Activated naive CD8-positive, alpha-beta T cell treated with anti-CD3 and anti-CD28 coated beads, Interleukin-2, amount 50 U/mL, for 24 hours (primary cell): ENCODE data around the gene URAD.

Experiments used
- ATAC-seq: fragments of 150-1000 bp; cut with Tn5 transposase; one replicate; pipeline ENCODE4 v1.10.0; 2021
- DNase-seq: peaks from one replicate; pipeline ENCODE4 v3.0.0; 2021
- H3K27ac Mint-ChIP-seq: one replicate; pipeline ENCODE4 v1.8.0; 2021; ENCODE audit warnings: mild to moderate bottlenecking, mixed read lengths
- H3K27me3 Mint-ChIP-seq: one replicate; pipeline ENCODE4 v1.8.0; 2021; ENCODE audit warnings: mixed read lengths
- H3K36me3 Mint-ChIP-seq: one replicate; pipeline ENCODE4 v1.8.0; 2021; ENCODE audit warnings: low read depth, mixed read lengths
- H3K4me1 Mint-ChIP-seq: one replicate; pipeline ENCODE4 v1.8.0; 2021; ENCODE audit warnings: mixed read lengths
- H3K4me3 Mint-ChIP-seq: one replicate; pipeline ENCODE4 v1.8.0; 2021; ENCODE audit warnings: mild to moderate bottlenecking, moderate library complexity, mixed read lengths
- H3K9me3 Mint-ChIP-seq: one replicate; pipeline ENCODE4 v1.8.0; 2021; ENCODE audit warnings: mixed read lengths

URAD gene

GRCh38 chr13:27961227-27962085 is 27.0 kb downstream of the URAD start:
- no peak overlapping the region for H3K27ac Mint-ChIP-seq
- peaks cover 7% of the 10 kb centered on the region for H3K4me1 Mint-ChIP-seq
- DNase-seq = no peak
- H3K36me3 Mint-ChIP-seq = no peaks in the 10 kb centered on the region
- ATAC-seq = no peak
- H3K27me3 Mint-ChIP-seq = peaks cover 82% of the 10 kb centered on the region
- H3K4me3 Mint-ChIP-seq = no peak overlapping the region
- no peaks in the 10 kb centered on the region for H3K9me3 Mint-ChIP-seq

GRCh38 chr13:27960362-27961226 is 27.9 kb downstream of the URAD start:
- peak overlapping the region; percentile 21 for H3K4me3 Mint-ChIP-seq
- DNase-seq (peak; percentile 58), ATAC-seq (peak; percentile 62)
- no peak overlapping the region for H3K27ac Mint-ChIP-seq
- no peaks in the 10 kb centered on the region for H3K36me3 Mint-ChIP-seq
- peaks cover 82% of the 10 kb centered on the region for H3K27me3 Mint-ChIP-seq
- H3K4me1 Mint-ChIP-seq = peaks cover 7% of the 10 kb centered on the region
- no peaks in the 10 kb centered on the region for H3K9me3 Mint-ChIP-seq

GRCh38 chr13:27959976-27960361 is 28.5 kb downstream of the URAD start:
- Mint-ChIP-seq H3K4me3 (peak overlapping the region; percentile 21), H3K27me3 (peaks cover 82% of the 10 kb centered on the region), H3K27ac (no peak overlapping the region)

GRCh38 chr13:27956576-27957300 is 31.8 kb downstream of the URAD start:
- Mint-ChIP-seq H3K9me3 (no peaks in the 10 kb centered on the region), H3K27me3 (peaks cover 78% of the 10 kb centered on the region), H3K36me3 (no peaks in the 10 kb centered on the region), H3K4me3 (no peak overlapping the region), H3K27ac (no peak overlapping the region), H3K4me1 (peaks cover 23% of the 10 kb centered on the region)
- no peak for ATAC-seq
- DNase-seq = no peak

More at GRCh38 chr13:27959976-27960361, 28.5 kb downstream of the URAD start:
- peaks cover 8% of the 10 kb centered on the region for H3K4me1 Mint-ChIP-seq
- no peaks in the 10 kb centered on the region for H3K36me3 Mint-ChIP-seq
- DNase-seq (no peak), ATAC-seq (no peak)
- no peaks in the 10 kb centered on the region for H3K9me3 Mint-ChIP-seq

- Mint-ChIP-seq H3K4me1 (peaks cover 18% of the 10 kb centered on the region), H3K9me3 (peaks cover under 1% of the 10 kb centered on the region), H3K27me3 (peaks cover 73% of the 10 kb centered on the region), H3K36me3 (no peaks in the 10 kb centered on the region), H3K4me3 (no peak overlapping the region), H3K27ac (no peak overlapping the region)
- ATAC-seq = no peak
- DNase-seq = no peak
These were observed 33.4 kb downstream of the URAD start for GRCh38 chr13:27955014-27955591.

GRCh38 chr13:27954406-27954851 is 34.1 kb downstream of the URAD start:
- peaks cover 4% of the 10 kb centered on the region for H3K9me3 Mint-ChIP-seq
- no peak overlapping the region for H3K27ac Mint-ChIP-seq
- peak overlapping the region; percentile 65 for H3K4me3 Mint-ChIP-seq
- peak; percentile 31 for ATAC-seq
- DNase-seq = no peak
- H3K4me1 Mint-ChIP-seq = peaks cover 17% of the 10 kb centered on the region
- H3K27me3 Mint-ChIP-seq = peaks cover 71% of the 10 kb centered on the region
- no peaks in the 10 kb centered on the region for H3K36me3 Mint-ChIP-seq

- ATAC-seq = peak; percentile 93
- Mint-ChIP-seq H3K36me3 (no peaks in the 10 kb centered on the region), H3K27me3 (peaks cover 70% of the 10 kb centered on the region)
These were observed 34.7 kb downstream of the URAD start for GRCh38 chr13:27953676-27954405.

GRCh38 chr13:27952876-27953675 is 35.4 kb downstream of the URAD start:
- Mint-ChIP-seq H3K4me1 (peaks cover 17% of the 10 kb centered on the region), H3K36me3 (no peaks in the 10 kb centered on the region), H3K9me3 (peaks cover 4% of the 10 kb centered on the region), H3K27me3 (peaks cover 68% of the 10 kb centered on the region), H3K27ac (no peak overlapping the region), H3K4me3 (peak overlapping the region; percentile 48)
- ATAC-seq = no peak
- DNase-seq = no peak

More at GRCh38 chr13:27953676-27954405, 34.7 kb downstream of the URAD start:
- H3K4me3 Mint-ChIP-seq = peak overlapping the region; percentile 65
- no peak overlapping the region for H3K27ac Mint-ChIP-seq
- peaks cover 17% of the 10 kb centered on the region for H3K4me1 Mint-ChIP-seq
- peaks cover 4% of the 10 kb centered on the region for H3K9me3 Mint-ChIP-seq
- peak; percentile 82 for DNase-seq

- no peak overlapping the region for H3K4me3 Mint-ChIP-seq
- no peaks in the 10 kb centered on the region for H3K4me1 Mint-ChIP-seq
- H3K27me3 Mint-ChIP-seq = peaks cover 22% of the 10 kb centered on the region
- ATAC-seq = no peak
- H3K36me3 Mint-ChIP-seq = no peaks in the 10 kb centered on the region
- peaks cover 9% of the 10 kb centered on the region for H3K9me3 Mint-ChIP-seq
- H3K27ac Mint-ChIP-seq = no peak overlapping the region
- DNase-seq = no peak
These were observed 45.5 kb downstream of the URAD start for GRCh38 chr13:27942972-27943371.

- no peaks in the 10 kb centered on the region for H3K9me3 Mint-ChIP-seq
- H3K27ac Mint-ChIP-seq = no peak overlapping the region
- peaks cover 38% of the 10 kb centered on the region for H3K27me3 Mint-ChIP-seq
- H3K4me3 Mint-ChIP-seq = no peak overlapping the region
- no peak for DNase-seq
- no peak for ATAC-seq
- H3K36me3 Mint-ChIP-seq = no peaks in the 10 kb centered on the region
- no peaks in the 10 kb centered on the region for H3K4me1 Mint-ChIP-seq
These were observed 54.7 kb downstream of the URAD start for GRCh38 chr13:27933580-27934328.

- Mint-ChIP-seq H3K4me3 (no peak overlapping the region), H3K36me3 (no peaks in the 10 kb centered on the region), H3K9me3 (no peaks in the 10 kb centered on the region), H3K27me3 (peaks cover 45% of the 10 kb centered on the region), H3K4me1 (peaks cover 2% of the 10 kb centered on the region), H3K27ac (no peak overlapping the region)
- DNase-seq = no peak
- no peak for ATAC-seq
These were observed 55.4 kb downstream of the URAD start for GRCh38 chr13:27933118-27933517.

GRCh38 chr13:27929868-27930267 is 58.6 kb downstream of the URAD start:
- Mint-ChIP-seq H3K27ac (no peak overlapping the region), H3K36me3 (peaks cover 2% of the 10 kb centered on the region)
- no peak for DNase-seq

More at GRCh38 chr13:27929868-27930267, 58.6 kb downstream of the URAD start:
- Mint-ChIP-seq H3K4me1 (peaks cover 17% of the 10 kb centered on the region), H3K27me3 (peaks cover 77% of the 10 kb centered on the region), H3K9me3 (no peaks in the 10 kb centered on the region), H3K4me3 (no peak overlapping the region)
- no peak for ATAC-seq
